Astrocyte of the spinal cord (primary cell): ENCODE results near the gene ZNF528.

ENCODE experiments used
- DNase-seq: peaks from one replicate; pipeline ENCODE4 v3.0.0; 2011; ENCODE audit warnings: low read depth, low spot score
- H3K4me3 ChIP-seq: 2 replicates; pipeline ENCODE4 v1.5.1; 2011; ENCODE audit warnings: low read depth, mild to moderate bottlenecking, low read length, moderate library complexity
- in situ Hi-C: cut with HindIII; loops from 2 replicates; pipeline ENCODE4 v1.10.0; 2017; ENCODE audit warnings: low sequenced_read_pairs
- TF ChIP-seq, protein P1 (sequence below): IDR thresholded peaks from 2 replicates; pipeline ENCODE4 v1.5.1; 2012; ENCODE audit warnings: low read depth, mild to moderate bottlenecking, low read length, inconsistent platforms

Gene ZNF528

DNA sequence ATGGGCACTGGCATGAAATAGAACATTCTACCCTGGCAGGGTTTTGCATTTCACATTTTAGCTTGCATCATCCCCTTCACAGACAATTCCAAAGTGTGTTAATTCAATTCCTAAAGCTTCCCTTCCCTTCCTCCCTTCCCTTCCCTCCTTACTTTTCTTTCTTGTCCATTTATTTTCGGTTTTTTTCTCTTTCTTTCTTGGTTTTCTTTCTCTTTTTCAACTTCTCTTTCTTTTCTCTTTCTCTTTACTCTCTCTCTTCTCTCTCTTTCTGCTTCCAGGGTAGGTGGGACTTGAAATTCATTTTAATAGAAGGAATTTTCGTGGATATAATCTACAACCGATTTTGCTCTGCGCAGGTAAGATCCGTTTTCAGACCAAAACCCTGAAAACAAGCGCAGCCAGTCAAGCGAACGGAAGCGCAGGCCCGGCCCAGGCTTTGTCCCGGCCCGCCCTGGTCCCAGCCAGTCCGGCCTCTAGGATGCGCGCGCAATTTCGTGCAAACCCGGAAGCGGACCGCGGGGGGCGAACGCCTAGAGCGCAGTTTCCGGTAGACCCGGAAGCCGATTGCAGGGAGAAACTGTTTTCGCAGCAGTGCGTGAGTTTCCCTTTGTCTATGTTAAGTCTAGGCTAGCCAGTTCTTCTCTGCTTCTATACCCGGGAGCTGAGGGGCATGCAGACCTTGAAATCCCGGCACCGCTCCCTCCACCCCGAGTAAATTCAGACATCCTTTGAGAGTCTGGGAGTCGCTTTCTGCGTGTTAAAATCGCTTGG, at the start of gene ZNF528:
Gene ZNF528, plus strand, starts transcription at position 540 of the 771 bp plus-strand sequence. CDS start 4,165 bp downstream, outside the sequence.
- TF ChIP-seq, protein P1, sequence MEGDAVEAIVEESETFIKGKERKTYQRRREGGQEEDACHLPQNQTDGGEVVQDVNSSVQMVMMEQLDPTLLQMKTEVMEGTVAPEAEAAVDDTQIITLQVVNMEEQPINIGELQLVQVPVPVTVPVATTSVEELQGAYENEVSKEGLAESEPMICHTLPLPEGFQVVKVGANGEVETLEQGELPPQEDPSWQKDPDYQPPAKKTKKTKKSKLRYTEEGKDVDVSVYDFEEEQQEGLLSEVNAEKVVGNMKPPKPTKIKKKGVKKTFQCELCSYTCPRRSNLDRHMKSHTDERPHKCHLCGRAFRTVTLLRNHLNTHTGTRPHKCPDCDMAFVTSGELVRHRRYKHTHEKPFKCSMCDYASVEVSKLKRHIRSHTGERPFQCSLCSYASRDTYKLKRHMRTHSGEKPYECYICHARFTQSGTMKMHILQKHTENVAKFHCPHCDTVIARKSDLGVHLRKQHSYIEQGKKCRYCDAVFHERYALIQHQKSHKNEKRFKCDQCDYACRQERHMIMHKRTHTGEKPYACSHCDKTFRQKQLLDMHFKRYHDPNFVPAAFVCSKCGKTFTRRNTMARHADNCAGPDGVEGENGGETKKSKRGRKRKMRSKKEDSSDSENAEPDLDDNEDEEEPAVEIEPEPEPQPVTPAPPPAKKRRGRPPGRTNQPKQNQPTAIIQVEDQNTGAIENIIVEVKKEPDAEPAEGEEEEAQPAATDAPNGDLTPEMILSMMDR: no peak
- peak; percentile 94 for DNase-seq
- in situ Hi-C loops: no loop called here

DNA sequence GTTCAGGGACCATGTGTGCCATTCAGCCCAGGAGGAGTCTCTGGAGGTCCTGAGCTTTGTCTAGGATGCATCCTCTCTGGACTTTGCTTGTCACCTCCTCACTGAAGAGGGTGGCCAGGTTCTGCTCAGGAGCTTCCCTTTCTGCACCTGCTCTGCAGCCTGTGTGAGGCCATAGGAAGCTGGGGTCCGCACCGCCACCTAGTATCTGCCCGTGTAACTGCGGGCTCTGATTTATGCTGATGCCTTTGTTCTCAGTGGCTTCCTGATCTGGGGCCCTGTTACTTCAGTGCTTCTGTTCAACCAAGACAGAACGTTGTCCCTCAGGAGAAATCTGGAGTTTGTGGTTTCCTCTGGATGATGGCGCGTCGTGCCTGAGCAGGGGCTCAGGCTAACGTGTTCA, 46.1 kb upstream of the ZNF528 start:
- no peak overlapping the region for H3K4me3 ChIP-seq
- in situ Hi-C loops: no loop called here
- no peak for DNase-seq
- TF ChIP-seq, protein P1: no peak

More for the DNA sequence above, at the start of gene ZNF528:
- peak within 1 kb of the TSS; percentile 91 for H3K4me3 ChIP-seq

- no peak for DNase-seq
- no peak overlapping the region for H3K4me3 ChIP-seq
- TF ChIP-seq, protein P1: no peak
- in situ Hi-C loops: no loop called here
Measured at GRCh38 chr19:52366414-52366824, 31.2 kb upstream of the ZNF528 start.

- TF ChIP-seq, protein P1: no peak
- DNase-seq: peak; percentile 93
- in situ Hi-C loops: no loop called here
- peak within 1 kb of the TSS; percentile 97 for H3K4me3 ChIP-seq
Measured at GRCh38 chr19:52369559-52370340, 27.9 kb upstream of the ZNF528 start, which contains the start of gene ZNF880. TSS of gene ZNF880 (plus strand) at chr19:52369923. CDS start at chr19:52369966, 43 bp downstream.

GRCh38 chr19:52370341-52370710, 27.3 kb upstream of the ZNF528 start:
- no peak for DNase-seq
- peak overlapping the region; percentile 97 for H3K4me3 ChIP-seq
- in situ Hi-C loops: no loop called here
- TF ChIP-seq, protein P1: no peak

DNA sequence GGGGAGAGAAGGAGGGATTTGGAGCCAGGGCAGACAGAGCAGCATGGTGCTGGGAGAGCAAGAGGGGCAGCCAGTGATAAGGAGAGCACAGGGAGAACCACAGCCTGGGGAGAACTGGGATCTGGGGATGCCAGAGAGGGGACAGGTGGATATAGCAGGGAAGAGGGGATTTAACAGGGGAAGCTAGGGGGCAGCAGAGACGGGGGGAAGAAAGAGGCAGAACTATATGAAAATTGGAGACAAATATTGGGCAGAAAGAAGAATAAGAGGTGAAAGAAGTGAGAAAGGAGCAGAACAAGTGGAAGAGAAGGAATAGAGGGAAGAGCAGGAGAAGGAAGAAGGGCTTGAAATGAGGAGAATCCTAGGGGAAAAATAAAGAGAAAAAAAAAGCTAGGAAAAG, 6.5 kb upstream of the ZNF528 start:
- DNase-seq: no peak
- no peak overlapping the region for H3K4me3 ChIP-seq
- TF ChIP-seq, protein P1: no peak
- in situ Hi-C loops: no loop called here
